ENCODE results near the gene ABHD8. TPM values are rescaled to one million over a fixed set of nuclear protein-coding genes. Genes with fewer than 3 reads are reported as not detected.

The ABHD8 gene
- polyA plus RNA-seq, 3 donors: 11.3 to 14.9 (median 12.5) TPM

DNA sequence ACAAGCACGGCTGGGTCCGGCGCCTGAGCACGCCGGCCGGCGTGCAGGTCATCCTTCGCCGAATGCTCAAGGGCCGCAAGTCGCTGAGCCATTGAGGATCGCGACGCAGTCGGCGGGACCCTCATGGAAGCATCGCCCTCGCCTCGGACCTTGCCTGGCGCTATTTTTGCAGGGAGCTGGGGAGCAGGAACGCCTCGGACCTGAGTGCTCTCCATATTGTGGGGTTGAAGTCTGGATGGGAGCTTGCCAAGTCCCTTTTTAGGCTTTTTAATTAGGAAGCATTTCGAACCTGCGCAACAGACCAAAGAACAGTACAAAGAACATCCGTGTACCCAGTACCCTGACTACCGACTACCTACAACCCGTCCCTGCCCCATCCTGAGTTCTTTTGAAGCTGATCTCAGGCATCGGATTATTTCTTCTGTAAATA is 3.1 kb upstream of the ABHD8 start:
- intact Hi-C loops (cut with micrococcal nuclease): no loop called here
- peaks cover 53% of the 10 kb centered on the region for H3K79me2 ChIP-seq (ENCODE audit: insufficient read depth, low read length)
- H3K4me1 ChIP-seq (ENCODE audit: control insufficient read depth in 1 of 2, insufficient read depth in 2 of 2, low read length in 2 of 2): peaks cover 54 to 64% of the 10 kb centered on the region in 2 donors

DNA sequence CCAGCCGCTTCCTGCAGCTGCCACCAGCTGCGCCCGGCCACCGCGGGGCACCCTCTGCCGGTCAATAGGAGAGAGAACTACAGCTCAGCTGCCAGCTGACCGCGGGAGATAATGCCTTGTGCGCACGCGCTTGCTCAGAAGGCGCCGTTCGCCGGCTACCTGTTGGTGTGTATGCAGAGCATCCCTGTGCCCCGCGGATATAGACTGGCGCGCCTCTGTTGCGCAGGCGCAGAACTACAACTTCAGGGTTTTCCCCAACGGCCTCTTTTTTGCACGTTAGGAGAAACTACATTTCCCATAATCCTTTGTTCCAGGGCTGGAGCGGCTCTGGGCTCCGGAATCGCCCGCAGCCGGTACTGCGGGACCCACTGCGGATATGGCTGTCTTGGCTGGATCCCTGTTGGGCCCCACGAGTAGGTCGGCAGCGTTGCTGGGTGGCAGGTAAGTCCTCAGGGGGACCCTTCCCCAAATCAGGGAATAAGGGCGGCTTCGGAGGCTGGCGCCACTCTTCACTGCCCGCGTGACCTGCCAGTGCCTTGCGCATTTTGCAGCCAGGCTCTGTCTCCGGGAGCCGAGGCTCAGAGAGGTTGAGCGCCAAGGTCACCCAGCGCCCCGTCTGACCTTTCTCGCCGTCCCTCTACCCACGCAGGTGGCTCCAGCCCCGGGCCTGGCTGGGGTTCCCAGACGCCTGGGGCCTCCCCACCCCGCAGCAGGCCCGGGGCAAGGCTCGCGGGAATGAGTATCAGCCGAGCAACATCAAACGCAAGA is 2.5 kb upstream of the ABHD8 start, which contains the start of gene MRPL34:
Gene MRPL34, plus strand, starts transcription at position 356 of the 768 bp plus-strand sequence. Its CDS starts 21 bp downstream, at position 377.
- peaks cover 0 to 3% (median 0%) of the 10 kb centered on the region in 3 donors for H3K27me3 Mint-ChIP-seq (ENCODE audit: low read depth in 3 of 3)
- Histone ChIP-seq H3K27me3 (ENCODE audit: control insufficient read depth in 2 of 2, insufficient read depth in 2 of 2, low read length in 2 of 2) (no peaks in the 10 kb centered on the region), H3K4me3 (replicated peaks in 1 of 3; ENCODE audit: low read depth in 2 of 3, low read length in 3 of 3) (peak within 1 kb of the TSS; percentile 53 to 76 (median 75)), H3K4me2 (replicated peaks; ENCODE audit: extremely low read depth, low read length, poor library complexity, severe bottlenecking) (peak within 1 kb of the TSS; percentile 80), H3K9me3 (replicated peaks in 1 of 2; ENCODE audit: control insufficient read depth in 1 of 2, insufficient read depth in 1 of 2, low read length in 2 of 2) (no peaks in the 10 kb centered on the region), H3K36me3 (replicated peaks in 1 of 2; ENCODE audit: control insufficient read depth in 1 of 2, insufficient read depth in 2 of 2, low read length in 2 of 2) (peaks cover 0 to 2% of the 10 kb centered on the region in 2 donors), H3K9ac (ENCODE audit: insufficient read depth, low read length, poor library complexity, severe bottlenecking) (peak within 1 kb of the TSS; percentile 66), H2AFZ (ENCODE audit: insufficient read depth, low read depth, low read length, poor library complexity, severe bottlenecking) (peak within 1 kb of the TSS; percentile 88), H3K4me1 (ENCODE audit: control insufficient read depth in 1 of 2, insufficient read depth in 2 of 2, low read length in 2 of 2) (peaks cover 54 to 63% of the 10 kb centered on the region in 2 donors), H3K27ac (ENCODE audit: low read depth in 1 of 2, low read length in 2 of 2) (peak within 1 kb of the TSS; percentile 56 to 82), H3K79me2 (ENCODE audit: insufficient read depth, low read length) (peaks cover 52% of the 10 kb centered on the region), H4K20me1 (ENCODE audit: insufficient read depth, low read length) (peaks cover 27% of the 10 kb centered on the region)
- intact Hi-C loops (cut with micrococcal nuclease): loop anchor here in 1 of 2 donors (2.0 kb wide), 1 partner anchor 39 kb away; the partner anchor contains the start of gene BABAM1
- peak within 1 kb of the TSS; percentile 82 to 93 (median 90) for H3K27ac Mint-ChIP-seq
- H3K4me1 Mint-ChIP-seq: peaks cover 42% of the 10 kb centered on the region
- peak within 1 kb of the TSS; percentile 86 to 90 for H3K4me3 Mint-ChIP-seq
- under 1% methylated on average over 54 of the region's 55 CpGs for WGBS (ENCODE audit: insufficient coverage)
- peaks cover 4 to 5% of the 10 kb centered on the region in 2 donors for H3K36me3 Mint-ChIP-seq
- TF ChIP-seq, protein P1, sequence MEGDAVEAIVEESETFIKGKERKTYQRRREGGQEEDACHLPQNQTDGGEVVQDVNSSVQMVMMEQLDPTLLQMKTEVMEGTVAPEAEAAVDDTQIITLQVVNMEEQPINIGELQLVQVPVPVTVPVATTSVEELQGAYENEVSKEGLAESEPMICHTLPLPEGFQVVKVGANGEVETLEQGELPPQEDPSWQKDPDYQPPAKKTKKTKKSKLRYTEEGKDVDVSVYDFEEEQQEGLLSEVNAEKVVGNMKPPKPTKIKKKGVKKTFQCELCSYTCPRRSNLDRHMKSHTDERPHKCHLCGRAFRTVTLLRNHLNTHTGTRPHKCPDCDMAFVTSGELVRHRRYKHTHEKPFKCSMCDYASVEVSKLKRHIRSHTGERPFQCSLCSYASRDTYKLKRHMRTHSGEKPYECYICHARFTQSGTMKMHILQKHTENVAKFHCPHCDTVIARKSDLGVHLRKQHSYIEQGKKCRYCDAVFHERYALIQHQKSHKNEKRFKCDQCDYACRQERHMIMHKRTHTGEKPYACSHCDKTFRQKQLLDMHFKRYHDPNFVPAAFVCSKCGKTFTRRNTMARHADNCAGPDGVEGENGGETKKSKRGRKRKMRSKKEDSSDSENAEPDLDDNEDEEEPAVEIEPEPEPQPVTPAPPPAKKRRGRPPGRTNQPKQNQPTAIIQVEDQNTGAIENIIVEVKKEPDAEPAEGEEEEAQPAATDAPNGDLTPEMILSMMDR (IDR thresholded peaks at IDR 0.05): peak; percentile 81
- H3K9me3 Mint-ChIP-seq: peaks cover 0 to 1% (median 0%) of the 10 kb centered on the region in 7 donors
- DNase-seq: peak; percentile 98 to 99 (median 99)

More for the DNA sequence above, 3.1 kb upstream of the ABHD8 start:
- 13% methylated on average over 24 of the region's 28 CpGs for WGBS (ENCODE audit: insufficient coverage)
- Histone ChIP-seq H3K4me3 (replicated peaks in 1 of 3; ENCODE audit: low read depth in 2 of 3, low read length in 3 of 3) (peak overlapping the region; percentile 53 to 76 (median 75)), H4K20me1 (ENCODE audit: insufficient read depth, low read length) (peaks cover 29% of the 10 kb centered on the region), H2AFZ (ENCODE audit: insufficient read depth, low read depth, low read length, poor library complexity, severe bottlenecking) (peak overlapping the region; percentile 88), H3K27me3 (ENCODE audit: control insufficient read depth in 2 of 2, insufficient read depth in 2 of 2, low read length in 2 of 2) (no peaks in the 10 kb centered on the region), H3K27ac (ENCODE audit: low read depth in 1 of 2, low read length in 2 of 2) (peak overlapping the region; percentile 56 to 82), H3K36me3 (replicated peaks in 1 of 2; ENCODE audit: control insufficient read depth in 1 of 2, insufficient read depth in 2 of 2, low read length in 2 of 2) (peaks cover 0 to 2% of the 10 kb centered on the region in 2 donors), H3K9ac (ENCODE audit: insufficient read depth, low read length, poor library complexity, severe bottlenecking) (peak overlapping the region; percentile 66), H3K9me3 (replicated peaks in 1 of 2; ENCODE audit: control insufficient read depth in 1 of 2, insufficient read depth in 1 of 2, low read length in 2 of 2) (no peaks in the 10 kb centered on the region), H3K4me2 (replicated peaks; ENCODE audit: extremely low read depth, low read length, poor library complexity, severe bottlenecking) (peak overlapping the region; percentile 80)
- TF ChIP-seq, protein P1 (IDR thresholded peaks at IDR 0.05): no peak
- DNase-seq: no peak
- Mint-ChIP-seq H3K27me3 (ENCODE audit: low read depth in 3 of 3) (peaks cover 0 to 3% (median 0%) of the 10 kb centered on the region in 3 donors), H3K9me3 (peaks cover 0 to 1% (median 0%) of the 10 kb centered on the region in 7 donors), H3K4me3 (peak overlapping the region; percentile 86 to 90), H3K4me1 (peaks cover 44% of the 10 kb centered on the region), H3K27ac (peak overlapping the region; percentile 31 to 82 (median 60)), H3K36me3 (peaks cover 2 to 3% of the 10 kb centered on the region in 2 donors)
